Suprapubic skin (tissue), 4 donors: ENCODE results near the gene ZNF385D. TPM values are rescaled to one million over a fixed set of nuclear protein-coding genes. Genes with fewer than 3 reads are reported as not detected.

Experiments
- DNase-seq, 2 donors: peaks; one replicate each; pipeline ENCODE4 v3.0.0-alpha.2; 2019; ENCODE audit warnings: low spot score in 2 of 2
- H3K27ac ChIP-seq: fragments of 200-600 bp; sonication (generic); one replicate; pipeline ENCODE4 v1.5.1; 2019
- H3K27me3 ChIP-seq: fragments of 200-600 bp; sonication (generic); one replicate; pipeline ENCODE4 v1.5.1; 2019
- H3K36me3 ChIP-seq: fragments of 200-600 bp; sonication (generic); one replicate; pipeline ENCODE4 v1.5.1; 2019
- H3K4me1 ChIP-seq: fragments of 200-600 bp; sonication (generic); one replicate; pipeline ENCODE4 v1.5.1; 2019
- H3K4me3 ChIP-seq: fragments of 200-600 bp; sonication (generic); one replicate; pipeline ENCODE4 v1.5.1; 2019; ENCODE audit warnings: mild to moderate bottlenecking
- H3K9me3 ChIP-seq: fragments of 200-600 bp; sonication (generic); one replicate; pipeline ENCODE4 v1.5.1; 2019
- EP300 ChIP-seq: sonication (generic); formaldehyde crosslinking; IDR thresholded peaks from one replicate; pipeline ENCODE4 v1.6.1; 2017; ENCODE audit warnings: antibody characterized with exemption
- POLR2A ChIP-seq, 2 donors: fragments of 450-650 bp; IDR thresholded peaks; one replicate each; pipeline ENCODE4 v1.6.1; 2017; ENCODE audit warnings: antibody characterized with exemption in 2 of 2, mild to moderate bottlenecking in 2 of 2, moderate library complexity in 2 of 2
- POLR2AphosphoS5 ChIP-seq, 3 donors: sonication (generic); formaldehyde crosslinking; IDR thresholded peaks; one replicate each; pipeline ENCODE4 v1.6.1; 2017; ENCODE audit warnings: antibody characterized with exemption in 3 of 3
- WGBS: methylation state at CpG from one replicate; pipeline ENCODE4 v1.1.5; 2018; 5-methylcytosine and 5-hydroxymethylcytosine counted together
- total RNA-seq, 4 donors: library from RNA; depleted of rRNA; stranded (reverse); fragments of >200 nt; gene quantifications; one replicate each; pipeline ENCODE4 v1.1.0, GENCODE V29; 2016
- TF ChIP-seq, protein P1 (sequence below), 2 donors: fragments of 200-600 bp in 1 of 2; fragments of 450-650 bp in 1 of 2; sonication (generic) in 1 of 2; IDR thresholded peaks; one replicate each; pipeline ENCODE4 v1.5.1; 2016 to 2019; ENCODE audit warnings: antibody characterized with exemption in 2 of 2, mild to moderate bottlenecking in 1 of 2, moderate library complexity in 1 of 2

ZNF385D gene, protein sequence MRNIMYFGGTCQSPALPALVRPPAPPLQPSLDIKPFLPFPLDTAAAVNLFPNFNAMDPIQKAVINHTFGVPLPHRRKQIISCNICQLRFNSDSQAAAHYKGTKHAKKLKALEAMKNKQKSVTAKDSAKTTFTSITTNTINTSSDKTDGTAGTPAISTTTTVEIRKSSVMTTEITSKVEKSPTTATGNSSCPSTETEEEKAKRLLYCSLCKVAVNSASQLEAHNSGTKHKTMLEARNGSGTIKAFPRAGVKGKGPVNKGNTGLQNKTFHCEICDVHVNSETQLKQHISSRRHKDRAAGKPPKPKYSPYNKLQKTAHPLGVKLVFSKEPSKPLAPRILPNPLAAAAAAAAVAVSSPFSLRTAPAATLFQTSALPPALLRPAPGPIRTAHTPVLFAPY
- 1 to 10 TPM in 3 of 4 donors, under 1 TPM in 1; 0.86 to 3.7 (median 1.6) TPM for total RNA-seq

DNA sequence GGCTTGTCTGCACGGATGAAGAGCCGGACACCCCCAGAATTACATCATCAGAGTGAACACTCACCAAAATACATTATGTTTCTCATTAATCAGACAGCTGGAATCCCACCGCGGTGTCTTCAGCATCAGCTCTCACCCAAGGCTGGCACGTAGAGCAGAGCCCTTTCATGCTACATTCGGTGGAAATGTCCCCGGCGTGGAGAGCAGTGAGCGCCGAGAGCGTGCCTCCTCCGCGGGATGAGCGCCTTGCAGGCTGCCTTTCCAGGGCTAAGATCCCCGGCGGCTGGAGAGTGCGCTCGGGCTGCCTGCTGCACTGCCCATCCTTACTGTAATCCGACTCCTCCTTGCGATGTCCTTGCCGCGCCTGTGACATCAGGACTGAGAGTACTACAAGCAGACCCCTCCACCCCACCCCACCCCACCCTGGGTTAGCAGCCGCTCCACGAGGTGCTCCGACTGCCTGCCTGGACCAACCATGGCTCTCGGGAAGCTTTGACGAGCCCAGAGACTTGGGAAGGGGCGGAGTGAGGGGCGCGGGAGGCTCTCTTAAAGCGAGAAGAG is at the start of gene ZNF385D:
TSS of gene ZNF385D (minus strand) at position 380 of the 561 bp plus-strand sequence. CDS start at position 86, 294 bp downstream.
- H3K36me3 ChIP-seq: no peaks in the 10 kb centered on the region
- no peaks in the 10 kb centered on the region for H3K27me3 ChIP-seq
- peak within 1 kb of the TSS; percentile 74 for H3K27ac ChIP-seq
- peak; percentile 80 to 83 for DNase-seq
- peak in 1 of 3 donors; percentile 36 for TF ChIP-seq POLR2AphosphoS5 (IDR thresholded peaks at IDR 0.05)
- no peak for TF ChIP-seq EP300
- TF ChIP-seq, protein P1, sequence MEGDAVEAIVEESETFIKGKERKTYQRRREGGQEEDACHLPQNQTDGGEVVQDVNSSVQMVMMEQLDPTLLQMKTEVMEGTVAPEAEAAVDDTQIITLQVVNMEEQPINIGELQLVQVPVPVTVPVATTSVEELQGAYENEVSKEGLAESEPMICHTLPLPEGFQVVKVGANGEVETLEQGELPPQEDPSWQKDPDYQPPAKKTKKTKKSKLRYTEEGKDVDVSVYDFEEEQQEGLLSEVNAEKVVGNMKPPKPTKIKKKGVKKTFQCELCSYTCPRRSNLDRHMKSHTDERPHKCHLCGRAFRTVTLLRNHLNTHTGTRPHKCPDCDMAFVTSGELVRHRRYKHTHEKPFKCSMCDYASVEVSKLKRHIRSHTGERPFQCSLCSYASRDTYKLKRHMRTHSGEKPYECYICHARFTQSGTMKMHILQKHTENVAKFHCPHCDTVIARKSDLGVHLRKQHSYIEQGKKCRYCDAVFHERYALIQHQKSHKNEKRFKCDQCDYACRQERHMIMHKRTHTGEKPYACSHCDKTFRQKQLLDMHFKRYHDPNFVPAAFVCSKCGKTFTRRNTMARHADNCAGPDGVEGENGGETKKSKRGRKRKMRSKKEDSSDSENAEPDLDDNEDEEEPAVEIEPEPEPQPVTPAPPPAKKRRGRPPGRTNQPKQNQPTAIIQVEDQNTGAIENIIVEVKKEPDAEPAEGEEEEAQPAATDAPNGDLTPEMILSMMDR (IDR thresholded peaks at IDR 0.05): no peak
- peaks cover 7% of the 10 kb centered on the region for H3K4me1 ChIP-seq
- H3K4me3 ChIP-seq: peak within 1 kb of the TSS; percentile 43
- WGBS: 2% methylated on average over 11 of the region's 31 CpGs
- H3K9me3 ChIP-seq: no peaks in the 10 kb centered on the region

DNA sequence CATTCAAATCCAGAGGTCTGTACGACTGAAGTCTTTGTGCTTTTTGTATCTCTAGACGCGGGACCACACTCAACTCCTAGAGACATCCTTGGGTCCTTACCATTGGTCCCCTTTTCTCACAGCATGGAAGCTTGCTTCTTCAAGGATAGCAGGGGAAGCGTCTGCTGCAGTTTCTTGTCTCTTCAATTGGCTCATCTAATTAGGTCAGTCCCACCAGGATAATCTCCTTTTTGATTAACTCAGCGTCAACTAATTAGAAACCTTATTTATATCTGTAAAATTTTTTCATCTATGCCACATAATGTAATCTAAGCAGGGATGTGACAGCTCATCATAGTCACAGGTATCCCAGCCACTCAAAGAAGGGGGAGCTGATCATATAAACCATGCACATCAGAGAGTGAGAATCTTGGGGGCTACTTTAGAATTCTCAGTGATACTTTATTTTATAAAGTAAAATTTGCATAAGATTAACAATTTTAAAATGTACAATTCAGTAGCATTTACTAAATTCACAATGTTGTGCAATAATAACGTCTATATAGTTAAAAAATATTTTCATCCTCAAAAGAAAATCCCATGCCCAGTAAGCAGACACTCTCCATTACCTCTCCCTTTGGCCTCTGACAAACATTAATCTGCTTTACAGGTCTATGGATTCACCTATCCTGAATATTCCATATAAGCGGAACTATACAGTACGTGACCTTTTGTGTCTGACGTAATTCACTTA is 47.5 kb upstream of the ZNF385D start:
- peaks cover 3% of the 10 kb centered on the region for H3K9me3 ChIP-seq
- peaks cover 11% of the 10 kb centered on the region for H3K4me1 ChIP-seq
- H3K27ac ChIP-seq: no peak overlapping the region
- no peaks in the 10 kb centered on the region for H3K36me3 ChIP-seq
- no peak for DNase-seq
- H3K4me3 ChIP-seq: no peak overlapping the region
- TF ChIP-seq EP300: no peak
- TF ChIP-seq POLR2A (IDR thresholded peaks at IDR 0.05): no peak
- TF ChIP-seq POLR2AphosphoS5 (IDR thresholded peaks at IDR 0.05): no peak
- TF ChIP-seq, protein P1 (IDR thresholded peaks at IDR 0.05): no peak
- 90% methylated on average over 9 of the region's 9 CpGs for WGBS
- H3K27me3 ChIP-seq: no peaks in the 10 kb centered on the region

DNA sequence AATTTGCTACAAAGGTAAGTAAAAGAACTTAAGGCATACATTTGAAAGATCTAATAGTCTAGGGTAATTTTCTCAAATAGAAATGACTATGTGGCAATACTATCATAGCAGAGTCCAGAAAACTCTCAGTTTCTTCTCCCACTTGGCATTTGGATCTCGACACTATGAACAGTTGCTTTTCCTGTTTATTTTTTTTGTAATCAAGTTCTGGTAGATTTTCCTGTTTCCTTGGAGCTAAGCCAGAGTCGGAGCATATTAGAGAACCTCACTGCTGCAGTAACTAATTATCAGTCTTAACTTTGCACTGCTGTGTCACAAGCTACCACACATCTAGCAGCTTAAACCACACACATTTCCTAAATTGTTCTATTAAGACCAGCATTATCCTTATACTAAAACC is 44.9 kb upstream of the ZNF385D start:
- TF ChIP-seq EP300 (no peak), POLR2AphosphoS5 (IDR thresholded peaks at IDR 0.05) (no peak), POLR2A (IDR thresholded peaks at IDR 0.05) (no peak)
- TF ChIP-seq, protein P1 (IDR thresholded peaks at IDR 0.05): no peak
- Histone ChIP-seq H3K27ac (peak overlapping the region; percentile 38), H3K27me3 (no peaks in the 10 kb centered on the region), H3K9me3 (peaks cover 3% of the 10 kb centered on the region), H3K4me1 (peaks cover 20% of the 10 kb centered on the region), H3K36me3 (no peaks in the 10 kb centered on the region), H3K4me3 (no peak overlapping the region)
- WGBS: 3% methylated on average over 2 of the region's 2 CpGs
- DNase-seq: no peak

DNA sequence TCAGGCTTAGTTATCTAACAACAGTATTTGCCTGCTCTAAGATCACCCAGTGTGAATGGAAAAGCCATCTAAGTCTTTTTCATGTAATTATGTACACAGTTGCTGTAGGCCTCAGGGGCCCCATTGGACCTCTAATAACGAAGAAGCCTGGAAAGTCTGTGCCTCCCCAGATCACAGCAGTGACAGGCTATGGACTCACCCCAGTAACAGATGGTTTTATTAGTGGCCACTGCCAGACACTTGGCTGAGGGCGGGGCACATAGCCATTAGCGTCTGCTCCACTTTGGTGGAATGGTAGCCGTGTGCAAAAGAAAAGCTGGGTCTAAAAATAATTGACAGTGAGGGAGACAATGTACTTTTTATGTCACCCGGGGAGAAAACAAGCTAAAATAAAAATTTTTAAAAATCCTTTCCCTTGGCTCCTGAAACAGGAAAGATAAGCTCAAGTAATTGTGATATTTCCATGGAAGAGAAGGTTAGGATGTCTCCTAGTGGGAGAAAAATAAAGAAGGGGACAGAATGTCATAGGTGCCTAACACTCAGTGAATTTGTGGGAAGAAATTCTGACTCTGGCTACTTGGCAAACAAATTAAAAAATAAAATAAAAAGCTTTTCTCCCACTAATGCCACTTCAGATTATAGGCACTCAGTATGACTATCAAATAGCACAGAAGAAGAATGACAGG is 44.3 kb upstream of the ZNF385D start:
- Histone ChIP-seq H3K27ac (peak overlapping the region; percentile 38), H3K9me3 (peaks cover 1% of the 10 kb centered on the region), H3K36me3 (no peaks in the 10 kb centered on the region), H3K4me3 (no peak overlapping the region), H3K4me1 (peaks cover 20% of the 10 kb centered on the region), H3K27me3 (no peaks in the 10 kb centered on the region)
- TF ChIP-seq POLR2AphosphoS5 (IDR thresholded peaks at IDR 0.05) (no peak), EP300 (no peak), POLR2A (IDR thresholded peaks at IDR 0.05) (no peak)
- TF ChIP-seq, protein P1 (IDR thresholded peaks at IDR 0.05): no peak
- no peak for DNase-seq
- WGBS: 40% methylated on average over 5 of the region's 5 CpGs
